AG04450 (cell line): ENCODE results near the gene CXorf38. TPM values are rescaled to one million over a fixed set of nuclear protein-coding genes. Genes with fewer than 3 reads are reported as not detected.
A peak's percentile ranks its signal among the peaks of the same experiment; 100 is the strongest.

ENCODE experiments used
- CTCF ChIA-PET: fragments of 300-600, 350-600 bp; formaldehyde crosslinking; extraction: SDS; loops from one replicate; lab custom pipeline; 2022; ENCODE audit warnings: antibody characterized with exemption, inconsistent platforms; lab: Charles Lee
- POLR2A ChIA-PET: fragments of 350-600 bp; formaldehyde crosslinking; extraction: SDS; loops from one replicate; lab custom pipeline; 2021; ENCODE audit warnings: antibody characterized with exemption, inconsistent platforms; lab: Yijun Ruan, JAX
- DNase-seq: peaks from one replicate; pipeline ENCODE4 v3.0.0-alpha.2; 2011; ENCODE audit warnings: low read depth, low spot score
- H3K27ac ChIP-seq: one replicate; pipeline ENCODE4 v1.5.1; 2012; ENCODE audit warnings: low read depth, low read length, control low read depth
- H3K27me3 ChIP-seq: one replicate; pipeline ENCODE4 v1.6.0; 2012; ENCODE audit warnings: low read length; ENCODE audit not compliant: control insufficient read depth, insufficient read depth
- H3K4me3 ChIP-seq: 2 replicates; pipeline ENCODE4 v1.5.1; 2011; ENCODE audit warnings: mild to moderate bottlenecking, low read depth, low read length, control low read depth
- H3K9me3 ChIP-seq: 2 replicates; pipeline ENCODE4 v1.5.1; 2012; ENCODE audit warnings: low read length; ENCODE audit not compliant: control insufficient read depth, insufficient read depth
- CTCF ChIP-seq: IDR thresholded peaks from 2 replicates; pipeline ENCODE4 v1.5.1; 2011; ENCODE audit warnings: low read depth, low read length, control low read depth, inconsistent platforms
- polyA minus RNA-seq: library from RNA; depleted of rRNA, polyadenylated mRNA; stranded (reverse); fragments of >200 nt; gene quantifications from 2 replicates; pipeline ENCODE4 v1.2.3, GENCODE V29; 2011; rRNA and poly(A)+ RNA removed
- polyA plus RNA-seq: library from polyadenylated mRNA; depleted of rRNA; stranded (reverse); fragments of >200 nt; gene quantifications from 2 replicates; pipeline ENCODE4 v1.2.3, GENCODE V29; 2011; rRNA removed

Gene CXorf38
- 7.7 and 10.1 TPM in 2 replicates for polyA plus RNA-seq
- polyA minus RNA-seq = 4.1 and 4.7 TPM in 2 replicates

- ChIA-PET CTCF (interaction anchor here (0.9 to 1.6 kb wide), 3 partner anchors 104 to 468 kb away, joined by 3 to 8 read pairs (median 4); no protein-coding TSS in a partner anchor), POLR2A (interaction anchor here (1.2 kb wide), 1 partner anchor 437 kb away, joined by 3 read pairs; the partner anchor contains the start of gene USP9X)
- no peaks in the 10 kb centered on the region for H3K9me3 ChIP-seq
- peak; percentile 54 for DNase-seq
- peak within 1 kb of the TSS; percentile 77 for H3K27ac ChIP-seq
- no peaks in the 10 kb centered on the region for H3K27me3 ChIP-seq
- peak within 1 kb of the TSS; percentile 69 for H3K4me3 ChIP-seq
- no peak for TF ChIP-seq CTCF
These were observed at the start of gene CXorf38 for GRCh38 chrX:40647307-40648197. Gene CXorf38, minus strand, starts transcription at chrX:40647561. Its CDS starts 41 bp downstream, at chrX:40647520.

GRCh38 chrX:40694802-40695201 lies 47.4 kb upstream of the CXorf38 start:
- no peak overlapping the region for H3K27ac ChIP-seq
- TF ChIP-seq CTCF = no peak
- H3K27me3 ChIP-seq = no peaks in the 10 kb centered on the region
- ChIA-PET POLR2A (no interaction called here), CTCF (no interaction called here)
- no peak overlapping the region for H3K4me3 ChIP-seq
- no peaks in the 10 kb centered on the region for H3K9me3 ChIP-seq
- no peak for DNase-seq

GRCh38 chrX:40688929-40689328 lies 41.6 kb upstream of the CXorf38 start:
- CTCF ChIA-PET = interaction anchor here (1.9 kb wide), 1 partner anchor 37 kb away, joined by 5 read pairs; no protein-coding TSS in a partner anchor
- no peak for DNase-seq
- POLR2A ChIA-PET = no interaction called here
- TF ChIP-seq CTCF = no peak
- no peaks in the 10 kb centered on the region for H3K27me3 ChIP-seq
- H3K4me3 ChIP-seq = no peak overlapping the region
- H3K9me3 ChIP-seq = no peaks in the 10 kb centered on the region
- no peak overlapping the region for H3K27ac ChIP-seq

- CTCF ChIA-PET = interaction anchor here (1.1 kb wide), 1 partner anchor 428 kb away, joined by 3 read pairs; no protein-coding TSS in a partner anchor
- DNase-seq = no peak
- Histone ChIP-seq H3K27me3 (no peaks in the 10 kb centered on the region), H3K9me3 (no peaks in the 10 kb centered on the region), H3K4me3 (no peak overlapping the region), H3K27ac (no peak overlapping the region)
- TF ChIP-seq CTCF = no peak
- POLR2A ChIA-PET = no interaction called here
These were observed 39.8 kb upstream of the CXorf38 start for GRCh38 chrX:40687169-40687568.
